ENCODE data around the gene GPR151.

GRCh38 chr5:146548781-146549449, 32.9 kb upstream of the GPR151 start:
- no peak for TF ChIP-seq CTCF (IDR thresholded peaks at IDR 0.05)
- no peak for TF ChIP-seq REST (IDR thresholded peaks at IDR 0.05; ENCODE audit: insufficient read depth in 1 of 2, low read depth in 2 of 2, low read length in 1 of 2)
- TF ChIP-seq POLR2AphosphoS5 (IDR thresholded peaks at IDR 0.05; ENCODE audit: low read depth, low read length): no peak
- no peak for TF ChIP-seq TCF7L2 (IDR thresholded peaks at IDR 0.05; ENCODE audit: low read depth, low read length)
